Globus pallidus (tissue), 1 donor: ENCODE data around the gene DCAF4.

ENCODE experiments used
- DNase-seq: peaks from one replicate; pipeline ENCODE4 v3.0.0-alpha.2; 2015; ENCODE audit warnings: low spot score

Gene DCAF4, protein sequence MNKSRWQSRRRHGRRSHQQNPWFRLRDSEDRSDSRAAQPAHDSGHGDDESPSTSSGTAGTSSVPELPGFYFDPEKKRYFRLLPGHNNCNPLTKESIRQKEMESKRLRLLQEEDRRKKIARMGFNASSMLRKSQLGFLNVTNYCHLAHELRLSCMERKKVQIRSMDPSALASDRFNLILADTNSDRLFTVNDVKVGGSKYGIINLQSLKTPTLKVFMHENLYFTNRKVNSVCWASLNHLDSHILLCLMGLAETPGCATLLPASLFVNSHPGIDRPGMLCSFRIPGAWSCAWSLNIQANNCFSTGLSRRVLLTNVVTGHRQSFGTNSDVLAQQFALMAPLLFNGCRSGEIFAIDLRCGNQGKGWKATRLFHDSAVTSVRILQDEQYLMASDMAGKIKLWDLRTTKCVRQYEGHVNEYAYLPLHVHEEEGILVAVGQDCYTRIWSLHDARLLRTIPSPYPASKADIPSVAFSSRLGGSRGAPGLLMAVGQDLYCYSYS

GRCh38 chr14:72926292-72927028 is at the start of gene DCAF4:
Gene DCAF4 (plus strand): TSS chr14:72926464. CDS start chr14:72937979, 11,515 bp downstream.
- DNase-seq, result peak; percentile 96

- no peak for DNase-seq
Measured at GRCh38 chr14:72876710-72877063, 49.6 kb upstream of the DCAF4 start.

DNA sequence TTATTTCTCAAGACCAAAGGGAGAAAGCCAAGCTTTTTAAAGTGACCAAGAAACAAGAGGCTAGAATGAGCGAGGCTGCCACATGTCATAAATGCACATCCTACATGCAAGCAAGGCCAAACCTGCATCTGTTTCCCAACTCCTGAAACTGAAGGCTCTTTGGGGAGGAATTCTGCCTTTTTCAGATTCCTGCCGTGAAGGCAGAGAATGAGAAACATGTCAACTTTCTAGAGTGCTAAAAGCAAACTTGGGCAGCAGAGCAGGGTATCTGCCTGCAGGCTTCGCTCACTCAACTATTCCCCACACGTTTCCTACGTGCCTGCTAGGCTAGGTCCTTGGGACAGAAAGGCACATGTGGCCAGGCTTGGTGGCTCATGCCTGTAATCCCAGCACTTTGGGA is 47.5 kb upstream of the DCAF4 start:
- no peak for DNase-seq

GRCh38 chr14:72879431-72879830 is 46.8 kb upstream of the DCAF4 start:
- DNase-seq, result no peak

- DNase-seq, result no peak
Measured at GRCh38 chr14:72880164-72880563, 46.1 kb upstream of the DCAF4 start.

DNA sequence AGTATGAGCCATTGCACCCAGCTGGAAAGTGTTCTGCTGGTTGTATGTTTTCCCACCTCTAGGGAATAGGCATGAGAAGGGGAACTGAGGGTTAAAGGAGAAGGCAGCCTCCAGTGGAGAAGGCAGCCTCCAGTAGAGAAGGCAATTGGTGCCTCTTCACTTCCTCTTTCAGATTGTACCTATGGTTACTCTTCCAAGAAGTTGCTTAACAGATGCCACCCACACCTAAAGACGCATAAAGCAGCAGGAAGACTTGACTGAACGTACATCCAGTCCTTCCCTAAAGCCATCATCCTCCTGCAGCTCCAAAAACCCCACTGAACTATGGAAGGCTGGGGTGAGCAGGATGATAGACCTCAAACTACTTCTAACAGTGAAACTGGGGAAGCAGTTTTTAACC is 45.4 kb upstream of the DCAF4 start:
- no peak for DNase-seq

DNA sequence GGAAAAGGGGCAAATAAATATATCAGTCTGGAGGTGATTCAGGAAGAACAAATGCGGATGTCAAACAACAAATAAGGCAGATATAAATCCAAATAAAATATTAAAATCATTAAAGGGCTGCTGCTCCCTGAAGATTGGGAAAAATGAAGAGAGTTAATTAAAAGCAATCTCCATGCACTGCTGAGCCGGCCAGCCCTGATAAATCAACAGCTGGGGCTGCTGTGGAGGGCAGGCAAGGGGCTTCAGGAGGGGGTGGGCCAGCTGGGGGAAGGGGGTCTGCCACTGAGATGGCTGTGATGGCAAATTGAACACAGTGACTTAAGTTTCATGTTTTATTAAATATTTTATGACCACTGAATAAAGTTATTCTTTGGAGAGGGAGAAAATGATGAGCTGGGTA is 44.7 kb upstream of the DCAF4 start:
- no peak for DNase-seq

DNA sequence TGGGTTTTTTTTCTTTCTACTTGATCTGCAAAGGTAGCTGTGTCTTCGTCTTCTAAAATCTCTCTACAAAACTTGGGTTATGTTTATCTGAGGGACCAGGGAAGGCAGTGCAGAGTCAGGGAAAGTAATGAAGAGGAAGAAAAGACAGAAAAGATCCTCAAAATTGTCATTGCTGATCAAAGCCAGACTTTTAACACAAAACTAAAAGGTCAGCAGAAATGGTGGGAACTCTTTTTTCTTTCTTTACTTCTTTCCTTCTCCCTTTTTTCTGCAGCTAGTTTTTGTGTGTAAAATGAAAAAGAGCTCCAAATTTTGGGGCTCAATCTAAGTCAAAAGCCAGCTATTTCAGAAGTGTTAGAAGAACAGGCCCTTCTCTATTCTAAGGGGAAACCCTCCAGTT is 44.2 kb upstream of the DCAF4 start:
- DNase-seq, result no peak

- no peak for DNase-seq
Measured at GRCh38 chr14:72882463-72882862, 43.8 kb upstream of the DCAF4 start.

DNA sequence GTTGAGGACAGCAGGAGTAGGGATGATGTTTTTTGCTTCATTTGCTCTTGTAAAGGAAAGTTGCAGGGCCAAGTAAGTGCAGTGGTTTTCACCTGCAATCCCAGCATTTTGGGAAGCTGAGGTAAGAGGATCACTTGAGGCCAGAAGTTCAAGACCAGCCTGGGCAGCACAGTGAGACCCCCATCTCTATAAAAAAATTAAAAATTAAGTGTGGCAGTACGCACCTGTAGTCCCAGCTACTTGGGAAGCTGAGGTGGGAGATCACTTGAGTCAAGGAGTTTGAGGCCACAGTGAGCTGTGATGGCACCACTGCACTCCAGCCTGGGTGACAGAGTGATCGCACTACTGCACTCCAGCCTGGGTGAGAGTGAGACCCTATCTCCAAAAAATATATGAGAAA is 43.2 kb upstream of the DCAF4 start:
- DNase-seq, result no peak

DNA sequence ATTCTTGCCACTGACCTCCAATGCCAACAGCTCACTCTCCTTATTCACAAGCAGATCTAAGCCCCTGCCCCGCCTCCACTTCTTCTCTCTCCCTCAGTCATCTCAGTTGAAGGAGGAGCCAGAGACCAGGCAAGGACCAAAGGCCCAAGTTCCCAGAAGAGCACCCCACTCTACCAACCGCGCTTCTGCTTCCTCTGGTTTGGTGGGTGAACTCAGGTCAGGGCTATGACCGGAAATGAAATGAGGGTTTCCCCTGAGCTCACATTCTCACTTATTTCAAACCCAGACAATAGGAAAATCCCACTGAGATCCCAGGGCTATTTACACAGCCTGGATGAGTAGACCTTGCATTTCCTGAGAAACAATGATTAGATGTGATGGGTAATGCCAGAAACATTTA is 42.3 kb upstream of the DCAF4 start:
- peak; percentile 22 for DNase-seq

DNA sequence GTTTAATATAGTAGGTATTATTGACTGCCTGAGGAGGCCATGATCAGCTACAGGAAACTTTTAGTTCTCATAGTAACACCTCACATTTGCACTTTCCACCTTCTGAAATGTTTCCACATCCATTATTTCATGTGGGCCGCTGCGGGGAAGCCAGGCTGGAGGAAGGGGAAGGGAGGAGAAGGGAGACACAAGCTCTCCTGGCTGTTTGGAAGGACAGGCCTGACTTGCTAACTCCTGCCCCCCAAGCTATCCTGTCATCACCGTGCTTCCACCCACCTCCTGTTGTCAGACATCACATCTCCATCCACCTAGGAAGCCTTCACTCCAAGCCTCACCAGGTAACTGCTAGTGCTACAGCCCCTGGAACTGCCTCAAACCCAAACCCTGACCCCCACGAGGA is 41.9 kb upstream of the DCAF4 start:
- no peak for DNase-seq

DNA sequence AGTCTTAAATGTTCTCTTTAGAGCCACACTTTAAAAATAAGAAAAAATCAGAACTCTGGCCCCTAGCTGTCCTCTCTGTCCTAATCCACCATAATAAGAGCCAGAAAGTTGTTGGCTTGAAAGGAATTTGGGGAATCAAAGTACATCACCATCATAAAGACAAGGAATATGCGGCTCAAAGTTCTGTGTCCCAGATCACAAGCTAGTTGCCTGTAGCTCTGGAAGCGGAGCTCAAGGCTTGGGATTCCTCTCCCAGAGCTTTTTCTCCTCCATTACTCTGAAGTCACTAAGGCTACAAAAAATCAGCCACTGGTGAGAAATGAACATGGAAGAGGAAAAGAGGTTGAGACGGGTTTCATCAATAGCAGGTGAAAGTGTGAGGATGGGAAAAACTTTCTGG is 38.8 kb upstream of the DCAF4 start:
- no peak for DNase-seq

- DNase-seq, result no peak
Measured at GRCh38 chr14:72888192-72888591, 38.1 kb upstream of the DCAF4 start.

- no peak for DNase-seq
Measured at GRCh38 chr14:72888636-72889201, 37.5 kb upstream of the DCAF4 start.

DNA sequence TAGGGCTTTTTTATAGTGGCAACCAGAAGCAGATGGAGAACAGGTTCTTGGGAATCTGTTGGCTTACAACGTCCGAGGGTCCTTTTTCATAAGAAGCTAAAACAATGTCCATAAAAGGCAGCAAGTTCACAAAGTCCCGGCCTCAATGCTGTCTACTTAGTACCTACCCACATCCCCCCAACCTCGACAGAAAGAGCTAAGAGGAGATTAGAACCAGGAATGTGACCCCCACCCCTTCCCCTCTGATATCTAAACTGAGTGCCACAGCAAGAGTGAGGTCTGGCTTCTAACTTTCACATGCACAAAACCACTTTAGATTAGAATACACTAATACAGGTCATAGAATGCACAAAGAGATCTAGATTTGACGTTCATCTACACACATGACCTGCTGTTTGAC is 36.9 kb upstream of the DCAF4 start:
- DNase-seq, result no peak

DNA sequence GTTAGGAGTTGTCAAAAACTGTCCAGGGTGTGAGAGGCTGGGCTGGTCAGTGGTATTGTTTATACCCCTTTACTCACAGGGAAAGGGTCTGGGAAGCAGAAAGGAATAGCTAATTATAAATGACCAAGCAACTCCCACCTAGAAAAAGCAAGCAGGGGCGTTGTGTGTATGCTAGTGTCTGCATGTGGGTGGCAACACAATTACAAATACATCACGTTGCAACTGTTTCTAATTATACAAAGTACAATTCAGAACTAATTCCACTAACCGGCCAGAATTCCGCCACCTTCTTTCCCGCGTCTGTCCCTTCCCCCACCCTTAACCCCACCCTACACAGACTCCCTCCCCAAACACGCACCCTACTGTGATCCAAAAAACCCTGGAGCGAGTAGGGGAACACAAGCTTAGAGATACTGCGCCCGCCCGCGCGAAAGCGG is 34.6 kb upstream of the DCAF4 start:
- DNase-seq, result no peak

GRCh38 chr14:72892103-72892878 is 34.0 kb upstream of the DCAF4 start:
- DNase-seq, result peak; percentile 21

GRCh38 chr14:72892879-72893635 is 33.2 kb upstream of the DCAF4 start:
- DNase-seq, result peak; percentile 56

DNA sequence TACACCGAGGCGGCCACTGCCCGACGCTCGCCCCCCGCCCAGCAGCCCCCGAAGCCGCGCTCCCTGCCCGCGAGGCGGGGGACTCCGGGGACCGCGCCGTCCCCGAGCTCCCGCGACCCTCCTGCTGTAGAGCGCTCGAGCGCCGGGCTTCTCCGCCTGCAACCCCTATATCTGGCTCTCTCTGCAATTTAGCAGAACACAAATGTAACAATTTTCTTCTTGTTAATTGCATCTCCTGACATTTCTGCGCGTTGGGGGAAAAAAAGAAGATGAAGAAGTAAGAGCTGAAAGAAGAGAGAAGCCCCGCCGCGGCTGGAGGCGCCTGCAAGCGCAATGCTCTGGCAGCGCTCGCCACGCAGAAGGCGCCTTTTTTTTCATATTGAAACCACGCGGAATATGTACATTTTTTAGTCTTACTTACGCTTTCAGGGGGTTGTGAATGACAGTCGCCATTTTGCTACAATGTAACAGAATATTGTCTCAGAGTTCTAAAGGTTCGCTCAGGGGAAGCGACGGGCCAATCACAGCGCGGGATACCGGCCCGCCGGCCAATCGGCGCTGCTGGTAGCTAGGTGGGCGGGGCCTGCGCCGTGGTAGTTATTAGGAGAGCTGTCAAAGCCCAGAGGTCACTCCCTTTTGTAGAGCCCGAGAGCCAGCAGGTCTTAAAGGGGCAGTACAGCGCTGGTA is 32.5 kb upstream of the DCAF4 start, which contains the start of gene DPF3:
Gene DPF3 (minus strand): TSS at position 466 of the 687 bp plus-strand sequence. CDS start 13 bp downstream, at position 453.
- DNase-seq, result peak; percentile 97

GRCh38 chr14:72894323-72894622 is 32.0 kb upstream of the DCAF4 start:
- no peak for DNase-seq
